Bronchial epithelial cell (primary cell): Measurements from ENCODE around the gene CDC42BPA. TPM values are rescaled to one million over a fixed set of nuclear protein-coding genes. Genes with fewer than 3 reads are reported as not detected.

Experiments used
- DNase-seq: peaks from one replicate; pipeline ENCODE4 v3.0.0-alpha.2; 2010; ENCODE audit warnings: low read depth
- FAIRE-seq: peaks from 2 replicates; lab custom pipeline; 2011; peaks lifted over from hg19 to GRCh38; lab: Jason Lieb, UNC
- H3K27me3 ChIP-seq: 2 replicates; pipeline ENCODE4 v1.5.1; 2011; ENCODE audit warnings: low read length; ENCODE audit not compliant: control insufficient read depth, insufficient read depth
- H3K36me3 ChIP-seq: 2 replicates; pipeline ENCODE4 v1.5.1; 2011; ENCODE audit warnings: low read length; ENCODE audit not compliant: control insufficient read depth, insufficient read depth
- H3K4me3 ChIP-seq: 2 replicates; pipeline ENCODE4 v1.5.1; 2011; ENCODE audit warnings: mild to moderate bottlenecking, low read depth, low read length, control low read depth
- CTCF ChIP-seq: IDR thresholded peaks from 2 replicates; pipeline ENCODE4 v1.5.1; 2011; ENCODE audit warnings: mild to moderate bottlenecking, moderate library complexity, low read length, control low read depth, inconsistent platforms; ENCODE audit not compliant: insufficient read depth, severe bottlenecking
- total RNA-seq: library from RNA; depleted of rRNA; stranded (reverse); fragments of >200 nt; gene quantifications from 2 replicates; pipeline ENCODE4 v1.2.1, GENCODE V29; 2014

The CDC42BPA gene
- total RNA-seq, 1 donor from 2014 or later = 25.8 TPM

- DNase-seq (no peak), FAIRE-seq (no peak)
- H3K36me3 ChIP-seq = no peaks in the 10 kb centered on the region
- no peak overlapping the region for H3K4me3 ChIP-seq
- TF ChIP-seq CTCF = no peak
- no peaks in the 10 kb centered on the region for H3K27me3 ChIP-seq
These were observed 45.5 kb upstream of the CDC42BPA start for GRCh38 chr1:227363825-227364224.

GRCh38 chr1:227362039-227362438 is 43.7 kb upstream of the CDC42BPA start:
- no peak for DNase-seq
- no peak for FAIRE-seq
- Histone ChIP-seq H3K36me3 (no peaks in the 10 kb centered on the region), H3K27me3 (no peaks in the 10 kb centered on the region), H3K4me3 (no peak overlapping the region)
- no peak for TF ChIP-seq CTCF

GRCh38 chr1:227357927-227358302 is 39.6 kb upstream of the CDC42BPA start:
- Histone ChIP-seq H3K36me3 (no peaks in the 10 kb centered on the region), H3K4me3 (no peak overlapping the region), H3K27me3 (no peaks in the 10 kb centered on the region)
- DNase-seq (no peak), FAIRE-seq (no peak)
- TF ChIP-seq CTCF = no peak

GRCh38 chr1:227357171-227357926 is 39.1 kb upstream of the CDC42BPA start:
- FAIRE-seq (no peak), DNase-seq (peak; percentile 80)
- Histone ChIP-seq H3K4me3 (no peak overlapping the region), H3K36me3 (no peaks in the 10 kb centered on the region), H3K27me3 (no peaks in the 10 kb centered on the region)
- TF ChIP-seq CTCF = no peak

GRCh38 chr1:227356620-227357146 is 38.4 kb upstream of the CDC42BPA start:
- TF ChIP-seq CTCF = peak; percentile 2
- no peaks in the 10 kb centered on the region for H3K36me3 ChIP-seq
- DNase-seq (peak; percentile 76), FAIRE-seq (no peak)
- H3K27me3 ChIP-seq = no peaks in the 10 kb centered on the region
- H3K4me3 ChIP-seq = no peak overlapping the region
